Lung (tissue), 12 donors: ENCODE data around the gene TRERF1. TPM values are rescaled to one million over a fixed set of nuclear protein-coding genes. Genes with fewer than 3 reads are reported as not detected.

Experiments
- ATAC-seq: fragments of 200-7000 bp; cut with Tn5 transposase; one replicate; pipeline ENCODE4 v1.9.1; 2020; ENCODE audit warnings: moderate number of reproducible peaks; ENCODE audit not compliant: insufficient read depth, low FRiP score
- DNase-seq, 3 donors: peaks; one replicate each; pipeline ENCODE4 v3.0.0-alpha.2; 2013 to 2017
- H3K27ac ChIP-seq, 2 donors: one replicate each; pipeline ENCODE4 v1.5.1; 2013; ENCODE audit warnings: mild to moderate bottlenecking in 2 of 2, moderate library complexity in 2 of 2, control low read depth in 1 of 2, inconsistent platforms in 1 of 2, low read depth in 1 of 2, low read length in 1 of 2
- H3K27me3 ChIP-seq, 3 donors: one replicate each; pipeline ENCODE4 v1.5.1; 2013; ENCODE audit warnings: low read length in 2 of 3; ENCODE audit not compliant: control insufficient read depth in 3 of 3, insufficient read depth in 3 of 3
- H3K36me3 ChIP-seq, 4 donors: one replicate each; pipeline ENCODE4 v1.5.1; 2013; ENCODE audit warnings: low read length in 4 of 4, mild to moderate bottlenecking in 1 of 4, moderate library complexity in 1 of 4; ENCODE audit not compliant: control insufficient read depth in 4 of 4, insufficient read depth in 4 of 4
- H3K4me1 ChIP-seq, 5 donors: one replicate each; pipeline ENCODE4 v1.5.1; 2013; ENCODE audit warnings: low read length in 5 of 5, mild to moderate bottlenecking in 2 of 5, moderate library complexity in 1 of 5; ENCODE audit not compliant: control insufficient read depth in 5 of 5, insufficient read depth in 5 of 5
- H3K4me3 ChIP-seq: one replicate; pipeline ENCODE4 v1.5.1; 2013; ENCODE audit warnings: mild to moderate bottlenecking, control low read depth, moderate library complexity
- H3K9ac ChIP-seq, 2 donors: one replicate each; pipeline ENCODE4 v1.5.1; 2013; ENCODE audit warnings: low read length in 2 of 2, control low read depth in 1 of 2; ENCODE audit not compliant: insufficient read depth in 1 of 2
- H3K9me3 ChIP-seq, 4 donors: one replicate each; pipeline ENCODE4 v1.5.1; 2013; ENCODE audit warnings: low read length in 3 of 4, mild to moderate bottlenecking in 1 of 4, moderate library complexity in 1 of 4; ENCODE audit not compliant: control insufficient read depth in 4 of 4, insufficient read depth in 3 of 4
- WGBS, 2 donors: extraction: QIAGEN DNeasy Blood & Tissue Kit; methylation state at CpG; one replicate each; pipeline ENCODE4 v1.1.7; 2013; 5-methylcytosine and 5-hydroxymethylcytosine counted together
- polyA plus RNA-seq, 2 donors: library from polyadenylated mRNA; stranded (reverse); fragments of 200-250 nt; gene quantifications; one replicate each; pipeline ENCODE4 v1.2.1, GENCODE V29; 2013
- total RNA-seq, 2 donors: library from RNA; depleted of rRNA in 1 of 2; stranded (reverse); fragments of >200 nt in 1 of 2; gene quantifications; one replicate each; pipeline ENCODE4 v1.2.1, GENCODE V29; 2014 to 2021
- TF ChIP-seq, protein P1 (sequence below): IDR thresholded peaks from 2 replicates; pipeline ENCODE4 v1.5.1; 2012; ENCODE audit warnings: mild to moderate bottlenecking; ENCODE audit errors: control extremely low read depth, extremely low read depth
- donor health status: control.
- donor health status: control.
- donor health status: Bipolar disorder and iron deficiency.
- donor health status: healthy.
- donor health status: DM: yes; HTN: yes; CAD: no.

The TRERF1 gene
- total and polyA plus RNA-seq, 4 donors = 1.2 to 10.4 (median 3.3) TPM

DNA sequence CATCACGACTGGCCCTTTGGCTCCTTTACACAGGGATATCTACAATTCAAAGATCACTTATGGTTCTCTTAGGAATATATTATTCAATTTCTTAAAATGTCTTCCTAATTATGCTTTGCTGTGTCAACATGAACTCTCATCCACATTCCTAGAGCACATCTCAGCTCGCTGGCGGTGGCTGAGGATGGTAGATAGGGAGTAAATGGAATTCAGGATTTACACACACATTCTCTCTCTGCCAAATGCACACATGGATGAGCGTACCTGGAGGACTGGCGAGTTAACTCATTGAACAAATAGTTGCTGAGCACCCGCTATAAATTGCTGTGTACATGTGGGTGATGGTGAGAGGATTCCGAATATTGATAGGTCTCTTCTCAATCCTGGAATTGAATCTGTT is 229.3 kb downstream of the TRERF1 start:
- DNase-seq = no peak
- H3K27ac ChIP-seq = no peak overlapping the region
- no peak overlapping the region for H3K4me3 ChIP-seq
- TF ChIP-seq, protein P1, sequence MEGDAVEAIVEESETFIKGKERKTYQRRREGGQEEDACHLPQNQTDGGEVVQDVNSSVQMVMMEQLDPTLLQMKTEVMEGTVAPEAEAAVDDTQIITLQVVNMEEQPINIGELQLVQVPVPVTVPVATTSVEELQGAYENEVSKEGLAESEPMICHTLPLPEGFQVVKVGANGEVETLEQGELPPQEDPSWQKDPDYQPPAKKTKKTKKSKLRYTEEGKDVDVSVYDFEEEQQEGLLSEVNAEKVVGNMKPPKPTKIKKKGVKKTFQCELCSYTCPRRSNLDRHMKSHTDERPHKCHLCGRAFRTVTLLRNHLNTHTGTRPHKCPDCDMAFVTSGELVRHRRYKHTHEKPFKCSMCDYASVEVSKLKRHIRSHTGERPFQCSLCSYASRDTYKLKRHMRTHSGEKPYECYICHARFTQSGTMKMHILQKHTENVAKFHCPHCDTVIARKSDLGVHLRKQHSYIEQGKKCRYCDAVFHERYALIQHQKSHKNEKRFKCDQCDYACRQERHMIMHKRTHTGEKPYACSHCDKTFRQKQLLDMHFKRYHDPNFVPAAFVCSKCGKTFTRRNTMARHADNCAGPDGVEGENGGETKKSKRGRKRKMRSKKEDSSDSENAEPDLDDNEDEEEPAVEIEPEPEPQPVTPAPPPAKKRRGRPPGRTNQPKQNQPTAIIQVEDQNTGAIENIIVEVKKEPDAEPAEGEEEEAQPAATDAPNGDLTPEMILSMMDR = no peak
- H3K9ac ChIP-seq = no peak overlapping the region
- H3K36me3 ChIP-seq = peaks cover 0 to 2% (median under 1%) of the 10 kb centered on the region in 4 donors
- no peaks in the 10 kb centered on the region for H3K27me3 ChIP-seq
- no peak for ATAC-seq
- peaks cover 0 to 22% (median 10%) of the 10 kb centered on the region in 5 donors for H3K4me1 ChIP-seq
- H3K9me3 ChIP-seq = no peaks in the 10 kb centered on the region
- WGBS, 2 donors = 85 to 89% methylated on average over 7 of the region's 7 CpGs

DNA sequence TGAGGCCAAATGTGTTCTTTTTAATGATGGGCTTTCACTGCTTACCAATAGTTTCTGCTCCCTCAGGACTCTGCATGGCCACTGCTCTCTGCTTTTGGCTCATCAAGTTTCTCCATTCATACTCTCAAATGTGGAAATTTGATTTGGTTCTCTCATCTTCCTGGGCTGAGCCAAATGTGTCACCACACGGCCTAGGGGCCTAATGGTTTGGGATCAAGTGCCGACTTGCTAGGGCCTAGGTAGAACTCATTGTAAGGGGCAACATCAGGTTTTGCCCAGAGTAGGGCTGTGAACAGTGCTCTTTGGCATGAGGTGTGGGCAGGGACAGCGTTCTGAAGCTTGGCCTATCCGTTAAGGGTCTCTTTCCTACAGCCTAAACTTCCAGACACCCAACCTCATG is 230.2 kb downstream of the TRERF1 start:
- Histone ChIP-seq H3K27me3 (no peaks in the 10 kb centered on the region), H3K9ac (no peak overlapping the region), H3K4me3 (no peak overlapping the region), H3K36me3 (no peaks in the 10 kb centered on the region), H3K9me3 (no peaks in the 10 kb centered on the region), H3K27ac (no peak overlapping the region), H3K4me1 (peaks cover 0 to 18% (median under 1%) of the 10 kb centered on the region in 5 donors)
- DNase-seq (no peak), ATAC-seq (no peak)
- TF ChIP-seq, protein P1 = no peak
- WGBS, 2 donors = 84 to 91% methylated on average over 4 of the region's 4 CpGs

DNA sequence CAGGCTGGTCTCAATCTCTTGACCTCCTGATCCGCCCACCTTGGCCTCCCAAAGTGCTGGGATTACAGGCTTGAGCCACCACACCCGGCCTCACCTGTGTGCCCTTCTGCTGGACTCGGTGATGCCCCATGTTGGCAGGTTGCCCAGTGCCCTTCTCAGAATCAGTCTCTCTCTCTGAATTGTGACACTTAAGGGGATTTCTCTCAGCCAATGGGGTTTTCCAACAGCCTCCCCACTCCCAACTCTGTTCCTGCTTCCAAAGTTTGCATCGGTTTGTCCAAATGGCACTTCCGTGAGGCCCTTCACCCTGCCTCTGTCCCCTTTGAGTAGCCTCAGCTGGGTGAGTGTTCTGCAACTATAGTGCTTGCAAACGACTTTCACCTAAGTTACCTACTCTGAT is 230.9 kb downstream of the TRERF1 start:
- Histone ChIP-seq H3K27me3 (no peaks in the 10 kb centered on the region), H3K4me3 (no peak overlapping the region), H3K9ac (no peak overlapping the region), H3K4me1 (peaks cover 0 to 15% (median 0%) of the 10 kb centered on the region in 5 donors), H3K36me3 (no peaks in the 10 kb centered on the region), H3K27ac (no peak overlapping the region), H3K9me3 (no peaks in the 10 kb centered on the region)
- DNase-seq (no peak), ATAC-seq (no peak)
- 76 to 85% methylated on average over 6 of the region's 6 CpGs for WGBS, 2 donors
- TF ChIP-seq, protein P1 = no peak
